Smooth muscle cell of the brain vasculature (primary cell): ENCODE results near the gene TAGLN3.

Experiments
- DNase-seq: peaks from one replicate; pipeline ENCODE4 v3.0.0-alpha.2; 2012; ENCODE audit warnings: low read depth, low spot score

Gene TAGLN3

GRCh38 chr3:111978583-111979433 lies 19.9 kb upstream of the TAGLN3 start, which contains the start of gene ABHD10:
Gene ABHD10 (plus strand): TSS chr3:111979026. CDS start chr3:111979062, 36 bp downstream.
- peak; percentile 98 for DNase-seq

- DNase-seq: no peak
Measured at GRCh38 chr3:111979434-111980038, 19.2 kb upstream of the TAGLN3 start.

- no peak for DNase-seq
Measured at GRCh38 chr3:111980716-111981456, 17.8 kb upstream of the TAGLN3 start.

GRCh38 chr3:111981457-111981763 lies 17.3 kb upstream of the TAGLN3 start:
- no peak for DNase-seq

- no peak for DNase-seq
Measured at GRCh38 chr3:111984636-111985298, 14.0 kb upstream of the TAGLN3 start.

- no peak for DNase-seq
Measured at GRCh38 chr3:111986800-111987199, 11.9 kb upstream of the TAGLN3 start.

- DNase-seq: peak; percentile 53
Measured at GRCh38 chr3:111989061-111989678, 9.6 kb upstream of the TAGLN3 start.

- DNase-seq: no peak
Measured at GRCh38 chr3:111993038-111993437, 5.7 kb upstream of the TAGLN3 start.

- no peak for DNase-seq
Measured at GRCh38 chr3:111999484-112000324, 982 bp downstream of the TAGLN3 start.

- DNase-seq: no peak
Measured at GRCh38 chr3:112000367-112000771, 1.6 kb downstream of the TAGLN3 start.

- no peak for DNase-seq
Measured at GRCh38 chr3:112000966-112001365, 2.2 kb downstream of the TAGLN3 start.

GRCh38 chr3:112001526-112001925 lies 2.8 kb downstream of the TAGLN3 start:
- DNase-seq: no peak

- DNase-seq: no peak
Measured at GRCh38 chr3:112002096-112002971, 3.6 kb downstream of the TAGLN3 start.

GRCh38 chr3:112003321-112004080 lies 4.8 kb downstream of the TAGLN3 start:
- no peak for DNase-seq

- no peak for DNase-seq
Measured at GRCh38 chr3:112004187-112004586, 5.5 kb downstream of the TAGLN3 start.

- no peak for DNase-seq
Measured at GRCh38 chr3:112004669-112005068, 5.9 kb downstream of the TAGLN3 start.

- DNase-seq: no peak
Measured at GRCh38 chr3:112005091-112005672, 6.5 kb downstream of the TAGLN3 start.

- no peak for DNase-seq
Measured at GRCh38 chr3:112007633-112008032, 8.9 kb downstream of the TAGLN3 start.
